Rectal smooth muscle tissue (tissue), 1 donor: ENCODE data around the gene C19orf38.

Experiments
- H3K27ac ChIP-seq: one replicate; pipeline ENCODE4 v1.7.0; 2013; ENCODE audit warnings: low read depth, low read length, inconsistent platforms
- H3K27me3 ChIP-seq: one replicate; pipeline ENCODE4 v1.7.0; 2013; ENCODE audit warnings: low read length; ENCODE audit not compliant: control insufficient read depth, insufficient read depth
- H3K36me3 ChIP-seq: one replicate; pipeline ENCODE4 v1.7.0; 2013; ENCODE audit warnings: low read length; ENCODE audit not compliant: control insufficient read depth, insufficient read depth
- H3K4me1 ChIP-seq: one replicate; pipeline ENCODE4 v1.7.0; 2013; ENCODE audit warnings: low read length; ENCODE audit not compliant: control insufficient read depth, insufficient read depth
- H3K4me3 ChIP-seq: one replicate; pipeline ENCODE4 v1.7.0; 2013; ENCODE audit warnings: low read length
- H3K9ac ChIP-seq: one replicate; pipeline ENCODE4 v1.7.0; 2013; ENCODE audit warnings: low read length

Gene C19orf38

DNA sequence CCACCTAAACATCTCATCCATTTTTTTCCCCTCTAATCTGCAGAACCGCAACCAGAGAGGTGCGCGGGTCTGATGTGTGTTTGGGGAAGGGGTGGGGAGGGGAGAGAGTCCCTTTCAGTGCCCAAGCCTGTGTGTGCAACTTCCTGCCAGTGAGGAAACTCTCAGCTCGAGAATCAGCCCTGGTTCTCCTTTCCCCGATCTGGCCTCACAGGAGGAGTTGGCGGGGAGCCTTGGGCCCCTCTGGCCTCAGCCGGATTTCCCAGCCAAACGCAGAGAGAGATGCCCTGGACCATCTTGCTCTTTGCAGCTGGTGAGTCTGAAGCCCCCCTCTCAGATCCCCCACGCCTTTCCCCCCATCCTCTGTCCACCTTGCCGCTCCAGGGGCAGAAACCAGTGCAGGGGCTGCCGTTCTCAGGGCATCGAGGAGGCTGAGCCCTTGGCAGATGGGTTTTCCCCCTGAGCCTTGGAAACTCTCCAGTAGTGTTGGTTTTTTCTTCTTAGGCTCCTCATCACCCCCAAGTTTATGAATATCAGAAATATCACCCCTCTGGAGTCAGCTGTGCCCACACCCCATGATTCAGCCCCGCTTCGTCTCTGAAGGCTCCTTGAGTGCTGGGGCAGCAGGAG is at the start of gene C19orf38:
Gene C19orf38, plus strand, starts transcription at position 186 of the 627 bp plus-strand sequence. Its CDS starts 94 bp downstream, at position 280.
- no peaks in the 10 kb centered on the region for H3K27me3 ChIP-seq
- H3K4me1 ChIP-seq, result no peaks in the 10 kb centered on the region
- H3K9ac ChIP-seq, result no peak within 1 kb of the TSS
- H3K4me3 ChIP-seq, result no peak within 1 kb of the TSS
- H3K36me3 ChIP-seq, result no peaks in the 10 kb centered on the region
- no peak within 1 kb of the TSS for H3K27ac ChIP-seq

- Histone ChIP-seq H3K4me1 (no peaks in the 10 kb centered on the region), H3K4me3 (no peak overlapping the region), H3K27me3 (no peaks in the 10 kb centered on the region), H3K36me3 (peaks cover 48% of the 10 kb centered on the region), H3K27ac (no peak overlapping the region), H3K9ac (no peak overlapping the region)
These were observed 47.7 kb upstream of the C19orf38 start for GRCh38 chr19:10800488-10800887.

- H3K36me3 ChIP-seq, result peaks cover 36% of the 10 kb centered on the region
- H3K9ac ChIP-seq, result no peak overlapping the region
- no peaks in the 10 kb centered on the region for H3K27me3 ChIP-seq
- H3K4me3 ChIP-seq, result no peak overlapping the region
- no peak overlapping the region for H3K27ac ChIP-seq
- H3K4me1 ChIP-seq, result no peaks in the 10 kb centered on the region
These were observed 45.7 kb upstream of the C19orf38 start for GRCh38 chr19:10802479-10802878.

- no peaks in the 10 kb centered on the region for H3K27me3 ChIP-seq
- no peak overlapping the region for H3K27ac ChIP-seq
- H3K36me3 ChIP-seq, result peaks cover 35% of the 10 kb centered on the region
- H3K4me1 ChIP-seq, result no peaks in the 10 kb centered on the region
- H3K4me3 ChIP-seq, result no peak overlapping the region
- no peak overlapping the region for H3K9ac ChIP-seq
These were observed 45.0 kb upstream of the C19orf38 start for GRCh38 chr19:10803252-10803651.

- Histone ChIP-seq H3K27ac (no peak overlapping the region), H3K27me3 (no peaks in the 10 kb centered on the region), H3K9ac (no peak overlapping the region), H3K4me1 (no peaks in the 10 kb centered on the region), H3K36me3 (peaks cover 40% of the 10 kb centered on the region), H3K4me3 (no peak overlapping the region)
These were observed 43.0 kb upstream of the C19orf38 start for GRCh38 chr19:10805065-10805757.

DNA sequence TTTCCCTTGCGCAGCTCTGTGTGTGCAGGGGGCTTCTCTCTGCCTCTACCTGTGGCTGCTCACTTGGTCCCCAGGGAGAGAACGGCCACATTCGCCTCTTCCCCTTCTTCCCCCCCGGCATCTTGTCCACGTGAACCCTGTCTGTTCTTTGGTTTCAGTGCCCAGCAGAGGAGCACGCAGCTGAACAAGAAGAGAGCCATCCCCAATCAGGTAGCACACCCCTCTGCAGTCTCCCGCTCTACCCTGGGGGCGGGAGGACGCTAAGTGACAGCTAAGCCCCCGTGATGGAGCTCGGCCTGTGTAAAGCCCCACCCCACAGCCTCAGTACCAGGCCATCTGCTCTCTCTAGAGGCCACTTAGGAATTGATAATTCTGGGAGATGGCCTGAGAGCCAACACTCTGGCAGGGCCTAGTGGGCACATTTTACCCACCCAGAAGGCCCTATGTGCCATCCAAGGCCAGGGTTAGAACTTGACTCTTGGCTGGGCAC is 42.4 kb upstream of the C19orf38 start:
- H3K36me3 ChIP-seq, result peaks cover 40% of the 10 kb centered on the region
- H3K4me3 ChIP-seq, result no peak overlapping the region

GRCh38 chr19:10808937-10809649 is 39.1 kb upstream of the C19orf38 start:
- Histone ChIP-seq H3K27me3 (no peaks in the 10 kb centered on the region), H3K27ac (no peak overlapping the region), H3K4me3 (no peak overlapping the region), H3K4me1 (no peaks in the 10 kb centered on the region), H3K36me3 (peaks cover 21% of the 10 kb centered on the region), H3K9ac (no peak overlapping the region)

More for the DNA sequence above, 42.4 kb upstream of the C19orf38 start:
- Histone ChIP-seq H3K27me3 (no peaks in the 10 kb centered on the region), H3K4me1 (no peaks in the 10 kb centered on the region), H3K9ac (no peak overlapping the region), H3K27ac (no peak overlapping the region)

GRCh38 chr19:10809651-10810285 is 38.4 kb upstream of the C19orf38 start:
- no peak overlapping the region for H3K4me3 ChIP-seq
- H3K27ac ChIP-seq, result no peak overlapping the region
- no peaks in the 10 kb centered on the region for H3K4me1 ChIP-seq
- H3K36me3 ChIP-seq, result peaks cover 23% of the 10 kb centered on the region
- no peak overlapping the region for H3K9ac ChIP-seq
- H3K27me3 ChIP-seq, result no peaks in the 10 kb centered on the region

DNA sequence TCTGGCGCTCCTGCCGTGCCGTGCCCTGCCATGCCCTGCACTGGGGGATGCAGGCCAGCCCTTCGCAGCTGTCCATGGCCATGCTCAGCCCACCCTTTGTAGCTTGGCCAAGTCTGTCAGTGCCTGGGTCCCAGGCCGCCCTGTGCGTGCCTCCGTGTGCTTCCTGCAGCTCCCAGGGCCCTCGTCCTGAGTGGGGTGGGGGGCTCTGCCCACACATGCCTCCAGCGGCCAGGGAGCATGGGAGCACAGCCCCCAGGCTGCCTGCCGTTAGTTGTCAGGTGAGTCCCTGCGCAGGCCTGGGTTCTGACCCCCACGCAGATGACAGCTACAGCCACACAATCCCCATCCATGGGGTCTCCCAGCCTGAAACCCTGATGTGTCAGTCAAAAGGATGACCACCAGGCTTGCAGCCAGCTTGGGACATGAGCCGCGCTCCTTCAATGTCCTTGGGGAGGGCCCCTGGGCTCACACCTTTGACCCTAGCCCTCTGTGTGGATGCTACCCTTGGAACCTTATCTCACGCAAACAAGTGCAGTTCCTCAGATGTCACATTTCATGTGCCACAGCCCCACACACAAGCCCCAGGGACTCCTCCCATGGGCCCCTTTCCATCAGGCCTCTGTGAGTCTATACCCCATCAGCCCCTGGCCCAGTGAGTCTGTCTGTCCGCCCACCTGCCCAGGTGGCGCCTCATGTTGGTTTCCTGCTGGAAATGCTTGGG is 36.7 kb upstream of the C19orf38 start:
- H3K27ac ChIP-seq, result no peak overlapping the region
- no peaks in the 10 kb centered on the region for H3K27me3 ChIP-seq
- no peak overlapping the region for H3K4me3 ChIP-seq
- peaks cover 19% of the 10 kb centered on the region for H3K36me3 ChIP-seq
- no peak overlapping the region for H3K9ac ChIP-seq
- no peaks in the 10 kb centered on the region for H3K4me1 ChIP-seq

GRCh38 chr19:10812196-10812595 is 36.0 kb upstream of the C19orf38 start:
- Histone ChIP-seq H3K27me3 (no peaks in the 10 kb centered on the region), H3K36me3 (peaks cover 19% of the 10 kb centered on the region), H3K9ac (no peak overlapping the region), H3K4me3 (no peak overlapping the region), H3K4me1 (no peaks in the 10 kb centered on the region), H3K27ac (no peak overlapping the region)

- no peak overlapping the region for H3K4me3 ChIP-seq
- no peak overlapping the region for H3K9ac ChIP-seq
- no peak overlapping the region for H3K27ac ChIP-seq
- peaks cover 19% of the 10 kb centered on the region for H3K36me3 ChIP-seq
- no peaks in the 10 kb centered on the region for H3K27me3 ChIP-seq
- no peaks in the 10 kb centered on the region for H3K4me1 ChIP-seq
These were observed 35.3 kb upstream of the C19orf38 start for GRCh38 chr19:10812902-10813404.
